Fibroblast of lung (primary cell): Measurements from ENCODE around the gene MAP3K9.

Source experiments
- EZH2 ChIP-seq: IDR thresholded peaks from 2 replicates; pipeline ENCODE4 v1.5.1; 2012; ENCODE audit warnings: low read length, control low read depth, mild to moderate bottlenecking; ENCODE audit errors: missing control alignments
- TF ChIP-seq, protein P1 (sequence below), 2 donors: IDR thresholded peaks in 1 of 2; conservative IDR thresholded peaks in 1 of 2; 1 replicate in 1 of 2; 2 replicates in 1 of 2; pipeline ENCODE4 v1.5.1; 2011 to 2012; ENCODE audit warnings: low read length in 2 of 2, control low read depth in 1 of 2, inconsistent platforms in 1 of 2, low read depth in 1 of 2, mild to moderate bottlenecking in 1 of 2

DNA sequence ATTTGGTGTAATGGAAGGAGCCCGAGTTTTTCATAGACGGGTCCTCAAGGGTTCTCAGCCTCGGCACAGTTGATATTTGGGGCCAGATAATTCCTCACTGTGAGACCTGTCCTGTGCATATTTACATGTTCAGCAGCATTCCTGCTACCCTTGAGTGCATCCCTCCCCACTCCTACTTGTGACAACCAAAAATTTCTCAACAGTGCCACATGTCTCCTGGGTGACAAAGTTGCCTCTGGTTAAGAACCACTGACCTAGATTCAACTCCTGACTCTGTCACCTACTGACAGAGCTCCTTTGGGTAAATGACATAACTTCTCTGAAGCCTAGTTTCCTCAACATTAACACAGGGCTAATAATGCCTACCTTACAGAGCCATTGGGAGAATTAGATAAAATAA, 107.2 kb downstream of the MAP3K9 start:
- TF ChIP-seq, protein P1, sequence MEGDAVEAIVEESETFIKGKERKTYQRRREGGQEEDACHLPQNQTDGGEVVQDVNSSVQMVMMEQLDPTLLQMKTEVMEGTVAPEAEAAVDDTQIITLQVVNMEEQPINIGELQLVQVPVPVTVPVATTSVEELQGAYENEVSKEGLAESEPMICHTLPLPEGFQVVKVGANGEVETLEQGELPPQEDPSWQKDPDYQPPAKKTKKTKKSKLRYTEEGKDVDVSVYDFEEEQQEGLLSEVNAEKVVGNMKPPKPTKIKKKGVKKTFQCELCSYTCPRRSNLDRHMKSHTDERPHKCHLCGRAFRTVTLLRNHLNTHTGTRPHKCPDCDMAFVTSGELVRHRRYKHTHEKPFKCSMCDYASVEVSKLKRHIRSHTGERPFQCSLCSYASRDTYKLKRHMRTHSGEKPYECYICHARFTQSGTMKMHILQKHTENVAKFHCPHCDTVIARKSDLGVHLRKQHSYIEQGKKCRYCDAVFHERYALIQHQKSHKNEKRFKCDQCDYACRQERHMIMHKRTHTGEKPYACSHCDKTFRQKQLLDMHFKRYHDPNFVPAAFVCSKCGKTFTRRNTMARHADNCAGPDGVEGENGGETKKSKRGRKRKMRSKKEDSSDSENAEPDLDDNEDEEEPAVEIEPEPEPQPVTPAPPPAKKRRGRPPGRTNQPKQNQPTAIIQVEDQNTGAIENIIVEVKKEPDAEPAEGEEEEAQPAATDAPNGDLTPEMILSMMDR (conservative IDR thresholded peaks at IDR 0.05 in 1 of 2, IDR thresholded peaks at IDR 0.05 in 1 of 2; ENCODE audit: low read depth in 1 of 2, low read length in 2 of 2) = no peak
- TF ChIP-seq EZH2 = no peak
